AG04449 (cell line): ENCODE data around the gene SAV1.

Source experiments
- CTCF ChIA-PET: fragments of 350-600 bp; formaldehyde crosslinking; extraction: SDS; loops from one replicate; lab custom pipeline; 2021; ENCODE audit warnings: antibody characterized with exemption; lab: Yijun Ruan, JAX
- POLR2A ChIA-PET: fragments of 400-600, 350-600 bp; formaldehyde crosslinking; extraction: SDS; loops from one replicate; lab custom pipeline; 2020; ENCODE audit warnings: antibody characterized with exemption, inconsistent platforms; lab: Yijun Ruan, JAX
- DNase-seq: peaks from one replicate; pipeline ENCODE4 v3.0.0-alpha.2; 2010; ENCODE audit warnings: low read depth, low spot score
- H3K4me3 ChIP-seq: 2 replicates; pipeline ENCODE4 v1.5.1; 2011; ENCODE audit warnings: low read depth, mild to moderate bottlenecking, control low read depth, low read length
- TF ChIP-seq, protein P1 (sequence below): IDR thresholded peaks from one replicate; pipeline ENCODE4 v1.5.1; 2011; ENCODE audit warnings: mild to moderate bottlenecking, moderate library complexity, low read length, control low read depth, inconsistent platforms; ENCODE audit not compliant: insufficient read depth; ENCODE audit errors: missing control alignments

The SAV1 gene

DNA sequence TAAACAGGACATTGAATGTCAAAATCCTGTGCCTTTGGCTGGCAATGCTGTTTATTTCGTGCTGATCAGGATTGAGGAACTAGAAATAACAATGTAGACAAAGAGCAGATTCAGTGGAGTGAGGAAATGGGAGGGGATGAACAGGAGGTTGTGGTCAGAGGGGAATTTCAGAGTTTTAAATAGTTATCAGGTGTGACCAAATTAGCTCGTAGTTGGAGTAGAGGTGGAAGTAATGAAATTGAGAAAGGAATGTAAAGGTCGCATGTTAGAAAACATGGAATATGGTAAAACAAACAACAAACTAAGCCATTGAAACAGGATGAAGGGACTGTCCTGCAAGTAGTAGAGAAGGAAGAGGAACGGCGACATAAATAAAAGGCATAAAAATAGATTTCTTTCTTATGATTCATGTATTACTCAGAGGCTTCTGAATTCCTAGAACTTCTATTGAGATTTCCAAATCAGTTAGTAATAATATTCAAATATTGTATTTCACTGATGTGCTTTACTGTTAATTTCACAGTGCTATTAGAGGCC lies 9.5 kb upstream of the SAV1 start:
- H3K4me3 ChIP-seq, result no peak overlapping the region
- DNase-seq, result no peak
- TF ChIP-seq, protein P1, sequence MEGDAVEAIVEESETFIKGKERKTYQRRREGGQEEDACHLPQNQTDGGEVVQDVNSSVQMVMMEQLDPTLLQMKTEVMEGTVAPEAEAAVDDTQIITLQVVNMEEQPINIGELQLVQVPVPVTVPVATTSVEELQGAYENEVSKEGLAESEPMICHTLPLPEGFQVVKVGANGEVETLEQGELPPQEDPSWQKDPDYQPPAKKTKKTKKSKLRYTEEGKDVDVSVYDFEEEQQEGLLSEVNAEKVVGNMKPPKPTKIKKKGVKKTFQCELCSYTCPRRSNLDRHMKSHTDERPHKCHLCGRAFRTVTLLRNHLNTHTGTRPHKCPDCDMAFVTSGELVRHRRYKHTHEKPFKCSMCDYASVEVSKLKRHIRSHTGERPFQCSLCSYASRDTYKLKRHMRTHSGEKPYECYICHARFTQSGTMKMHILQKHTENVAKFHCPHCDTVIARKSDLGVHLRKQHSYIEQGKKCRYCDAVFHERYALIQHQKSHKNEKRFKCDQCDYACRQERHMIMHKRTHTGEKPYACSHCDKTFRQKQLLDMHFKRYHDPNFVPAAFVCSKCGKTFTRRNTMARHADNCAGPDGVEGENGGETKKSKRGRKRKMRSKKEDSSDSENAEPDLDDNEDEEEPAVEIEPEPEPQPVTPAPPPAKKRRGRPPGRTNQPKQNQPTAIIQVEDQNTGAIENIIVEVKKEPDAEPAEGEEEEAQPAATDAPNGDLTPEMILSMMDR, result no peak
- POLR2A ChIA-PET, result interaction anchor here (3.0 kb wide), 1 partner anchor 9 kb away, joined by 12 read pairs; the partner anchor contains the start of gene SAV1
- CTCF ChIA-PET, result interaction anchor here (0.8 to 2.6 kb wide), 6 partner anchors 20 to 357 kb away, joined by 3 to 11 read pairs (median 4); no protein-coding TSS in a partner anchor

DNA sequence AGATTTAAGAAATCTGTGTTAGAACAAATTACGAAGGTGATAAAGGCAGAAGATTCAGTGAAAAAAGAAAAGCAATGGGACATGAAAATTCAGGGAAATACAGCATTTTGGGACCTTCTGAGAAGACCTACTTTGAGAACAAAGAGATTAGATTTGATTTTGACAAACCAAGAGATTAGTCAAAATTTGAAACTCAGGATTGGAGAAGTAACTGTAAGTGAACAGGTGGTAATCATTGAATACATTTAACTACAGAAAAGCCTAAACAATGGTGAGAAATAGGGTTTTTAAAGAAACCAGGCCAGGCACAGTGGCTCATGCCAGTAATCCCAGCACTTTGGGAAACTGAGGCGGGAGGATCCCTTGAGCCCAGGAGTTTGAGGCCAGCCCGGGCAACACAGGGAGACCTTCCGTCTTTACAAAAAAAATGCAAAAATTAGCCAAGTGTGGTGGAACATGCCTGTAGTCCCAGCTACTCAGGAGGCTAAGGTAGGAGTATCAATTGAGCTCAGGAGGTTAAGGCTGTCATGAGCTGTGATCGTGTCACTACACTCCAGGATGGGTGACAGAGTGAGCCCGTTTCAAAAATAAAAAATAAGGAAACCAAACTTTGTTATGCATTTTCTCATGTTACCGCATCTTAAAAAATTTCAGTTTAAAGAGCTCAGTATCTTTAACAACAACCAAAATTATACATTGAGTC lies 8.9 kb upstream of the SAV1 start:
- ChIA-PET POLR2A (interaction anchor here (3.0 kb wide), 1 partner anchor 9 kb away, joined by 12 read pairs; the partner anchor contains the start of gene SAV1), CTCF (interaction anchor here (0.8 to 2.6 kb wide), 5 partner anchors 19 to 356 kb away, joined by 3 to 11 read pairs (median 4); no protein-coding TSS in a partner anchor)
- no peak overlapping the region for H3K4me3 ChIP-seq
- DNase-seq, result no peak
- TF ChIP-seq, protein P1, result no peak

DNA sequence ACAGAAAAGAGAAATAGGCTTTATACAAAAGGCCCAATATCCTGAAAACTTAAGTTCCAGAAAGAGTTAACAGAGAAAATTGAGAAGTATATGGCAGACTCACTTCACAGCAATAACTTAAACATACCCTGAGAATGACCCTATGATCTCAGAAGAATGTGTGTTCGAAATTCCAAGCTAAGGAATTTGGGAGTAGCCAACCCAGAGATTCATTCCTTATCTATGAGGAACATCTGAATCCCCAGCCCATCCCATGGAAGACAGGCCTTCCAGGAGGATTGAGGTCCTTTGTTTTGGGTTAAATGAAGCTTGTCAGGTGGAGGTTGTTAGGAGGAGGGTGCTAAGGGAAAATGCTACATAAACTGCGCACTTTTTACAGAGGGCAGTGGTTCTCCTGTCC lies 7.5 kb upstream of the SAV1 start:
- no peak for DNase-seq
- ChIA-PET CTCF (interaction anchor here (0.7 to 1.1 kb wide), 3 partner anchors 10 to 185 kb away, joined by 3 to 6 read pairs (median 3); no protein-coding TSS in a partner anchor), POLR2A (no interaction called here)
- H3K4me3 ChIP-seq, result no peak overlapping the region
- TF ChIP-seq, protein P1, result no peak

DNA sequence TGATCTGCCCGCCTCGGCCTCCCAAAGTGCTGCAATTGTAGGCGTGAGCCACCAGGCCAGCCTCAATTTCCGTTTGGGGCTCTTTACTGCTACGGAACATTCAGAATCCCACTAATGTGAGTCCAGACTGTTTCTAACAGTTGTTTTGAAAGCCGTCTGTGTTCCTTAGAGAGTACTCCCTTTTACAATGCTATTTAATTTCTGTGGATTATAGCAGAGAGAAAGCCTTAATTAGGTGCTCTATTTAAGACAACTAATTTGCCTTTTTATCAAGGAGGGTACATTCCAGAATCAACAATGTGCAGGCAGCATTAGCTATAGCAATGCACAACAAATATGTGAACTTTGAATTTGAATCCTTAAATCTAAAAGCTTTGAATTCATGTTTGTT lies 2.8 kb upstream of the SAV1 start:
- TF ChIP-seq, protein P1, result no peak
- no peak overlapping the region for H3K4me3 ChIP-seq
- ChIA-PET CTCF (interaction anchor here (0.6 to 2.4 kb wide), 3 partner anchors 44 to 106 kb away, joined by 3 to 8 read pairs (median 5); no protein-coding TSS in a partner anchor), POLR2A (no interaction called here)
- no peak for DNase-seq

DNA sequence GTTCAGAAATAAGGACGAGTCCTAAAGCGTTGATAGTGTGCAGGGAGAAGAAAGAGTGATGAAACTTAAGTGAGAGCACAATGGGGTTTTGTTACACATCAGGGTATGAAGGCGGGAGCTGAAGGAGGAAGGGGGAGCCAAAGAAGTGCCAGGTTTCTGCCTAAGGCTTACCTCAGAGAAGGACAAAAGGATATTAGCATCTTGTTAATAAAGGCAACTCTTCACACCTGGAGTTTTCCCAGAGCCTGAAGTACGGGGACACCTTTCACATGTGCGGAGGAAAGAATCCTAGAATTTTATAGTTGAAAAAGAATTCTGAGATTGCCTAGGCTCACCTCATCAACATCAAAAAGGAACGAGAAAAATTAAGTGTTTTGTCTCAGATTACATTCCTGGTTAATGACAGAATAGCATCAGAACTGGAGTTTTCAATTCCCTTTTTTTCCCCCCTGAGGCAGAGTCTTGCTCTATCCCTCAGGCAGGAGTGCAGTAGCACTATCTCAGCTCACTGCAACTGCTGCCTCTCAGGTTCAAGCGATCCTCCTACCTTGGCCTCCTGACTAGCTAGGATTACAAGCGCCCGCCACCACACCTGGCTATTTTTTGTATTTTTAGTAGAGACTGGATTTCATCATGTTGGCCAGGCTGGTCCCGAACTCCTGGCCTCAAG lies 2.2 kb upstream of the SAV1 start:
- CTCF ChIA-PET, result interaction anchor here (2.4 kb wide), 1 partner anchor 44 kb away, joined by 8 read pairs; no protein-coding TSS in a partner anchor
- POLR2A ChIA-PET, result no interaction called here
- TF ChIP-seq, protein P1, result no peak
- DNase-seq, result no peak
- H3K4me3 ChIP-seq, result no peak overlapping the region
